Dendritic cell treated with granulocyte-macrophage colony-stimulating factor and Interleukin-4, amounts not matched to agents 40 ng/mL and 50 ng/mL, for 4 days (primary cell): ENCODE results near the gene ANKFY1.
A peak's percentile ranks its signal among the peaks of the same experiment; 100 is the strongest.

ENCODE experiments used
- H3K27ac Mint-ChIP-seq: one replicate; pipeline ENCODE4 v1.8.0; 2022; ENCODE audit warnings: mild to moderate bottlenecking, mixed read lengths
- H3K27me3 Mint-ChIP-seq: one replicate; pipeline ENCODE4 v1.8.0; 2022; ENCODE audit warnings: mild to moderate bottlenecking, mixed read lengths
- H3K36me3 Mint-ChIP-seq: one replicate; pipeline ENCODE4 v1.8.0; 2022; ENCODE audit warnings: low read depth, mixed read lengths
- H3K4me1 Mint-ChIP-seq: one replicate; pipeline ENCODE4 v1.8.0; 2022; ENCODE audit warnings: low read depth, mixed read lengths
- H3K4me3 Mint-ChIP-seq: one replicate; pipeline ENCODE4 v1.8.0; 2022; ENCODE audit warnings: mild to moderate bottlenecking, moderate library complexity, mixed read lengths
- H3K9me3 Mint-ChIP-seq: one replicate; pipeline ENCODE4 v1.8.0; 2022; ENCODE audit warnings: mixed read lengths
- intact Hi-C: fragments of 100-400 bp; cut with micrococcal nuclease; formaldehyde crosslinking; loops from one replicate; pipeline ENCODE4 v1.15.0; 2022

Gene ANKFY1, protein sequence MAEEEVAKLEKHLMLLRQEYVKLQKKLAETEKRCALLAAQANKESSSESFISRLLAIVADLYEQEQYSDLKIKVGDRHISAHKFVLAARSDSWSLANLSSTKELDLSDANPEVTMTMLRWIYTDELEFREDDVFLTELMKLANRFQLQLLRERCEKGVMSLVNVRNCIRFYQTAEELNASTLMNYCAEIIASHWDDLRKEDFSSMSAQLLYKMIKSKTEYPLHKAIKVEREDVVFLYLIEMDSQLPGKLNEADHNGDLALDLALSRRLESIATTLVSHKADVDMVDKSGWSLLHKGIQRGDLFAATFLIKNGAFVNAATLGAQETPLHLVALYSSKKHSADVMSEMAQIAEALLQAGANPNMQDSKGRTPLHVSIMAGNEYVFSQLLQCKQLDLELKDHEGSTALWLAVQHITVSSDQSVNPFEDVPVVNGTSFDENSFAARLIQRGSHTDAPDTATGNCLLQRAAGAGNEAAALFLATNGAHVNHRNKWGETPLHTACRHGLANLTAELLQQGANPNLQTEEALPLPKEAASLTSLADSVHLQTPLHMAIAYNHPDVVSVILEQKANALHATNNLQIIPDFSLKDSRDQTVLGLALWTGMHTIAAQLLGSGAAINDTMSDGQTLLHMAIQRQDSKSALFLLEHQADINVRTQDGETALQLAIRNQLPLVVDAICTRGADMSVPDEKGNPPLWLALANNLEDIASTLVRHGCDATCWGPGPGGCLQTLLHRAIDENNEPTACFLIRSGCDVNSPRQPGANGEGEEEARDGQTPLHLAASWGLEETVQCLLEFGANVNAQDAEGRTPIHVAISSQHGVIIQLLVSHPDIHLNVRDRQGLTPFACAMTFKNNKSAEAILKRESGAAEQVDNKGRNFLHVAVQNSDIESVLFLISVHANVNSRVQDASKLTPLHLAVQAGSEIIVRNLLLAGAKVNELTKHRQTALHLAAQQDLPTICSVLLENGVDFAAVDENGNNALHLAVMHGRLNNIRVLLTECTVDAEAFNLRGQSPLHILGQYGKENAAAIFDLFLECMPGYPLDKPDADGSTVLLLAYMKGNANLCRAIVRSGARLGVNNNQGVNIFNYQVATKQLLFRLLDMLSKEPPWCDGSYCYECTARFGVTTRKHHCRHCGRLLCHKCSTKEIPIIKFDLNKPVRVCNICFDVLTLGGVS

DNA sequence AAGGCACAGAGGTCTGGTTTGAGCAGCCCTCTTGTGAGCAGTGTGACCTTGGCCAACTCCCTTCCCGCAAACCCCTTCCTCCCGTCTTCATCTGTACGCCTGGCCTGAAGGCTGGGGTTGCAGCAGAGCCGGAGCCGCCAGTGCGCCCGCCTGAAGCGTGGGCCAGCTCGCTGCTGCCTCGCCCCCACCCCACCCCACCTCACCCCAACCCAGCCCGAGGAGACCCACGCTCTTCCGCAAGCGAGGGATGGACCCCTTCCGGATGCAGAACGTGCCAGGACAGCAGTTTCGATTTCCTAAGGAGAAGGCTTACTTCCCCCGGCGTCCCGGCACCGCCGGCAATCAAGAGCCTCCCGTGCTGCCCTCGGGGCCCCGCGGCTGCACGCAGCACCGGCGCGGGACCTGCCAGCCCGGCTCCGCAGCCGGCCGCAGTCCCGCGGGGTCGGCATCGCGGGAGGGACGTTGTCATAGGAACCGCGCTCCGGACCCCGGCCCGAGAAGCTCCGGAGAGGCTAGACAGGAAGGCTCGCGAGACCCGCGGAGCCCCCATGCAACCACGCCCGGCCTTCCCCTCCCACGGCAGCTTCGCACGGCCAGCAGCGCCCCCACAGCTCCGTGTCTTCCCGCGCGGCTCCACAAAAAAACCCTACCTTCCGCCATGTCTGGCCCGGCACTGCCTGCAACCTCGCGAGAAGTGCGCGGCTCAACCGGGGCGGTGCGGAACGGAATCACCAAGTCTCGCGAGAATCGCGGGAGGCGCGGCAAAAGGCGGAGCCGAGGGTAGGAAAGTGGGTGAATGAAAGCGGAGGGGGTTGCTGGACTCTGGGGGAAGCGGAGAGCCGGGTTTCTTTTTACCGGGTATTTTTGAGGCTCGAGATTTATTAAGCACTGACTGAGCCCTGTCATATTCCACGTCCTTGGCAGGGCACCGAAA, at the start of gene ANKFY1:
Gene ANKFY1, minus strand, starts transcription at position 698 of the 934 bp plus-strand sequence. Its CDS starts 38 bp downstream, at position 660.
- Mint-ChIP-seq H3K36me3 (peaks cover 51% of the 10 kb centered on the region), H3K27me3 (no peaks in the 10 kb centered on the region), H3K9me3 (peaks cover 10% of the 10 kb centered on the region), H3K27ac (peak within 1 kb of the TSS; percentile 84), H3K4me3 (peak within 1 kb of the TSS; percentile 83), H3K4me1 (peaks cover 28% of the 10 kb centered on the region)
- intact Hi-C loops, result loop anchor here (5.0 kb wide), 1 partner anchor 104 kb away; the partner anchor contains the start of gene UBE2G1

DNA sequence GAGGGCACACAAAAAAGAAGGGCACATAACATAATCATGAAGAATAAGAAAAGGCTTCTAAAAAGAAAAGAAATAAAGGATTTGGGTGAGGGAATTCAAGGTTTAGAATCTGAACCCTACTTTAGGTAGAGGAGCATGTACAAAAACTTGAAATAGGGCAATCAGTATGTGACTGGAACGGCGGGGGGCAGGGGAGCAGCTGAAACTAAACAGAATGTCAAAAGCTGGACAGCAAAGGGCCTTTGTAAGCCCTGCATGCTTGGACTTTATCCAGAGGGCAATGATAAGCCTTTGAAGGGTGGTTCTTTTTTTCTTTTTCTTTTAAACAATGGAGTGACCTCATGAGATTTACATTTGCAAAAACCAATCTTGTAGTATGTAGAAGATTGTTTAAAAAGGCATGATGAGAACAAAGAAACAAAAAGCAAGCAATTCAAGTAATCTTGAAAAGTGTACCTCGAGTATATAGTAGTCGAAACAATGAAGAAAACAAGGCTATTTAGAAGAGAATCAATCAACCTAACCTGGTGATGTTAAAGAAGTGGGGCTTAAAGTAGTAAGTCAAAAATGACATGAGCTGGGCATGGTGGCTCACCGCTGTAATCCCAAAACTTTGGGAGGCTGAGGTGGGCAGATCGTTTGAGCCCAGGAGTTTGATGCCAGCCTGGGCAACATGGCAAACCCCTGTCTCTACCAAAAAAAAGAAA, 46.7 kb upstream of the ANKFY1 start:
- no peak overlapping the region for H3K27ac Mint-ChIP-seq
- H3K9me3 Mint-ChIP-seq, result no peaks in the 10 kb centered on the region
- peaks cover 42% of the 10 kb centered on the region for H3K4me1 Mint-ChIP-seq
- no peaks in the 10 kb centered on the region for H3K27me3 Mint-ChIP-seq
- intact Hi-C loops, result no loop called here
- peaks cover 25% of the 10 kb centered on the region for H3K36me3 Mint-ChIP-seq
- no peak overlapping the region for H3K4me3 Mint-ChIP-seq

DNA sequence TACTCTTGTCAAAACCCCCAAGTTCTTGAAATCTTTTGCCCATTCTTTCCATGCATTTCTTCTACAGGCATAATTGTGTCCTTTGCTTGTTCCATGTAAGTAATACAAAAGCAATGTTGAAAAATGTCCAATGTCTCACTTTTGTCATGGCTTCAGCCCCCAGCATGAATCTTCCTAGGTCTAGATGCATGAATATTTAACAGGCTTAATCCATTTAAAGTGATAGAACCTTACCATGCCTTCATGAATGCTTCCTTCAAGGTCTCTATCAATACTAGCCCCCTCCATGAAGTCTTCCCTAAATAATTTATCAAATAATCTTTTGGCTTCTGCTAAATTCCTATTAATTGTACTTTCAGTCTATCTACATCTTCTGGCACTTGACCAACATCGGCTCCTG, 46.1 kb upstream of the ANKFY1 start:
- Mint-ChIP-seq H3K36me3 (peaks cover 28% of the 10 kb centered on the region), H3K9me3 (no peaks in the 10 kb centered on the region), H3K27ac (no peak overlapping the region), H3K4me3 (no peak overlapping the region), H3K27me3 (no peaks in the 10 kb centered on the region), H3K4me1 (peaks cover 39% of the 10 kb centered on the region)
- intact Hi-C loops, result loop anchor here (10.0 kb wide), 2 partner anchors 55 to 95 kb away; partner anchors contain the start of gene UBE2G1

DNA sequence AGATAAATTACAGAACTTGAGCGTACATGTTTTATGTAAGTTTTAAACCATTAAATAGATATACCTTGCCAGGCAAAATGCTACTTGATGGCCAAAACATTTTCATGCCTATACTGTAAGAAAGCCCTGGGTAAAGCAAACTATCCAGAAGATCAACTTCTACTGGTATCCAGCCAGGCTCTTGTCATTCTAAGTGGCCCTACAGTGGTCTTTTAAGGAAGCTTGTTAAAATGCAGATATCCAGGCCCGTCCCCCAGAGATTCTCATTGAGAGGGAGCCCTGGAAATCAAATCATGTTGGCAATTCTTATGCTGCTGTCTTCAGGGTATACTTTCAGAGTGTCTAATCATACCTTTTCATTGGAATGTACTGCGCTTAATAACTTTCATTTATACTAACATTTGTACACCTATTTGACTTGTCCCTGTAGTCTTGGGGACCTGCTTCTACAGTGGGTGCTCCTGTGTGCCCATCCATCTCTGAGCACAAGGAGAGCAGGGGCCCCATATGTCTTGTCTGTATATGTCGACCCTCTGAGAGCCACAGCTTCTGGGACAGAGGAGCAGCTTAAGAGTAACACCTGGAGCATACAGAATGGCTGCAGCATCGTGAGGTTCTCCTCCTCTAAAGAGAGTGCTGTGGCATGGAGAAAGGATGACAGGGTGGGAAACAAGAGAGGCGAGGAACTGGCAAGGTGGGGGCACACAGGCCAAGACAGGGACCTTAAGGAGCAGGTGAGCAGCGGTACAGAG, 43.6 kb upstream of the ANKFY1 start:
- Mint-ChIP-seq H3K4me3 (no peak overlapping the region), H3K4me1 (peaks cover 14% of the 10 kb centered on the region), H3K27ac (no peak overlapping the region), H3K9me3 (no peaks in the 10 kb centered on the region), H3K36me3 (peaks cover 31% of the 10 kb centered on the region), H3K27me3 (no peaks in the 10 kb centered on the region)
- intact Hi-C loops, result loop anchor here (10.0 kb wide), 2 partner anchors 57 to 97 kb away; partner anchors contain the start of gene UBE2G1

DNA sequence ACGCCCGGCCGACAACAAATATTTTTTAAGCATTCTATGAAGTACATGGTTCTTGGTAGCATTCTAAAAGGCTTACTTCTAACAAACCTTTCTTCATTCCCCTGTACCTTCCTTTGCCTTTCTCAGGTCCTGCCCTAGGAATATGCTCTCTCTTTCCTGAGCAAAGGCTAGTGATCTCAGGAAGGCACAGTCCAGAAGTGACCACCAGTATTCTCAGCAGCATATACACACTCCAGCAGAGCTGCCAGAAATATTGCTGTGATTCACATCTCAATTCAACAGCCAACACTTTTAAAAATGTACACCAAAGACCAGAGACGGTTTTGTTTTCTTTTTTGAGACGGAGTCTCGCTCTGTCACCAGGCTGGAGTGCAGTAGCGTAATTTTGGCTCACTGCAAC, 41.4 kb upstream of the ANKFY1 start:
- intact Hi-C loops, result loop anchor here (10.0 kb wide), 2 partner anchors 60 to 100 kb away; partner anchors contain the start of gene UBE2G1
- no peak overlapping the region for H3K27ac Mint-ChIP-seq
- no peak overlapping the region for H3K4me3 Mint-ChIP-seq
- peaks cover 51% of the 10 kb centered on the region for H3K36me3 Mint-ChIP-seq
- no peaks in the 10 kb centered on the region for H3K9me3 Mint-ChIP-seq
- H3K4me1 Mint-ChIP-seq, result peaks cover 3% of the 10 kb centered on the region
- H3K27me3 Mint-ChIP-seq, result no peaks in the 10 kb centered on the region

DNA sequence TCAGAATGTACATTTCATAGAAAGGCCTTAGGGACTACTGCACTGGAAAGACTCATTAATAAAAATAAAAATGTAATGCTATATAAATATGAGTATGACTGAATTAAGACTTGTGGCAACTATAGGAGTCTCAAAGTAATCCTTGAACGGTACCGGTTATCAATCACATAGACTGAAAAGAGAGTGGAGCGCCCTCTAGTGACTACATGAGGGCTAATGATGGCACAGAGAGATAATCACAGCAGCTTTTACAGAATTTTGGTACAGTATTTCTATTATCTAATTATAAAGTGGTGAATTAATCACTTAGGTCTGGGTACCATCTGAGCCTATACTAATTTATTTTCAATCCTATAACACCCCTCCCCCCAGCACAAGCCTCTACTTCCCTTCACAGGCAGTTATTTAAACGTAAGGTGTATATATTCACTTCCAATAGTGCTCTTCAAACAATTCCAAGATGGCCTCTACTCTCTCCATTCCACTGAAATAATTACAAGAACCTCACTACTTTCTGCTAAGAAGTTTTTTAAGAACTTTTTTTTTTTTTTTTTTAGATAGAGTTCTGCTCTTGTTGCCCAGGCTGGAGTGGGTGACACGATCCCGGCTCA, 40.7 kb upstream of the ANKFY1 start:
- Mint-ChIP-seq H3K9me3 (no peaks in the 10 kb centered on the region), H3K4me1 (no peaks in the 10 kb centered on the region), H3K4me3 (no peak overlapping the region), H3K36me3 (peaks cover 55% of the 10 kb centered on the region), H3K27me3 (no peaks in the 10 kb centered on the region), H3K27ac (no peak overlapping the region)
- intact Hi-C loops, result loop anchor here (1.0 to 10.0 kb wide), 3 partner anchors 60 to 100 kb away; partner anchors contain the start of gene UBE2G1

DNA sequence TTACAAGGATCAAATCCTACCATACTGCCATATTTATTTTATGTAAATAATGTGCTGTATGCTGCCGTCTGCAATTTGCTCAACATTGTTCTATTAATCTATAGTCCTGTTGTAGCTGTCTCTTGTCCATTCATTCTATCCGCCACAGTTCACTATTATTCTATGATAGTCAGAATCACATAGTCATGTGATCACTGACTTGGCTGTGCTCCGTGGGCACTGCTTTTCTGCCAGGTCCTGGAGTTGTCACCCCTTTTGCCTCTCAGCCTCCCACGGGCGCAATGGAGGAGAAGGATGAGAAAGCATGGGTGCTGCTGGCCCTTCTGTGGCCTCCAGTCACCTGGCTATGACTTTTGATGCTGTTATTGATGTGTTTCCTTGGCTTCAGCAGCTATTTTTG, 37.3 kb upstream of the ANKFY1 start:
- Mint-ChIP-seq H3K36me3 (peaks cover 59% of the 10 kb centered on the region), H3K9me3 (no peaks in the 10 kb centered on the region), H3K27ac (no peak overlapping the region), H3K4me3 (no peak overlapping the region), H3K4me1 (no peaks in the 10 kb centered on the region), H3K27me3 (no peaks in the 10 kb centered on the region)
- intact Hi-C loops, result loop anchor here (10.0 kb wide), 2 partner anchors 64 to 104 kb away; partner anchors contain the start of gene UBE2G1

DNA sequence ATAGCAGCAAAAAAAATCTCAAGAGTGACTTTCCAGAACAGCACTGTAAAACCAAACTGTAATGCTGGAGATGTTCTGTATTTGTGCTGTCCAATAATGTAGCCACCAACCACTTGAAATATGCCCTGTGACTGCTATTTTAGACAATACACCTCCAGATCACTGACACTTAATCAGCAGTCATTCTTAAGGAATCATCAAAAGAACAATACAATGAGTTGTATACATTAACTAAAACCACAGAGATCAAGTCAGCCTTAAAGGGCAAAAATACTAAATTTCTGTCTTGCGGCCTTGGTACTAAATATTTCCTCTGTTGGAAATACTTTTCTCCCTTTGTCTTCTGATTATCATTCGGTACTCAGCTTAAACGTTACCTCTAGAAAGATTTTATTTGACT, 33.6 kb upstream of the ANKFY1 start:
- Mint-ChIP-seq H3K4me3 (no peak overlapping the region), H3K9me3 (no peaks in the 10 kb centered on the region), H3K27ac (no peak overlapping the region), H3K36me3 (peaks cover 71% of the 10 kb centered on the region), H3K4me1 (peaks cover 8% of the 10 kb centered on the region), H3K27me3 (no peaks in the 10 kb centered on the region)
- intact Hi-C loops, result no loop called here

DNA sequence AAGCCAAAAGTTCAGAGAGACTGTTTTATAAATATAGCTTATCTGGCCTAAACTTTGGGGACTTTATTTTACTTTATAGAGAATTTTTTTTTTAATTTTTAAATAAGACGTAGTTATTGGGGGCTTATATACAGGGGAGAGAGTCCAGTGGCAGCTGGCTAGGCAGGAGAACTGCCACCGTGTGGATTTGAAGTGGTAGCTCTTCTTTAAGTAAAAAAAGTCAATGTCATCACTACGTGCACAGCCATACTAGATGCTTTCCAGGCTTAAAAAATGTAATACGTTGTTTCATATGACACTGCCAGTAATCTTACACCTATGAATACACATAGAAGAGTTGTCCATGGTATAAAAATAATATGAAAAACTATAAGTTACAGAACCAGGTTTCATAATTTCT, 31.9 kb upstream of the ANKFY1 start:
- Mint-ChIP-seq H3K9me3 (no peaks in the 10 kb centered on the region), H3K36me3 (peaks cover 67% of the 10 kb centered on the region), H3K27ac (no peak overlapping the region), H3K4me1 (peaks cover 8% of the 10 kb centered on the region), H3K4me3 (no peak overlapping the region), H3K27me3 (no peaks in the 10 kb centered on the region)
- intact Hi-C loops, result no loop called here

DNA sequence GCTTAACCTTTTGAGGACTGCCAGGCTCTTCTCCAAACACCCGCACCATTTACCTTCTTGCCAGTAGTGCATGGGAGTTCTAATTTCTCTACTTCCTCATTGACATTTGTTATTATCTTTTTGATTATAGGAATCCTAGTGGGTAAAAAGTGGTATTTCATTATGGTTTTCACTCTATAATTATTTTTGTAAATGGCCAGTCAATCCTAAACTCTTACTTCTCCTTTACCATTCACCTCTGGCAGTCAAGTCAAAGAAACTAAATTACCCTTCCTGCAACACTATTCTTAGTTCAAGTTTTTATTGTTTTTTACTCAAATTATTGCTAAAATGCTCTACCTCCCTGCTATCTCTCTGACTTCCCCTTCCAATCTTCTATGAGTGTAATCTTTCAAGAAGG, 29.8 kb upstream of the ANKFY1 start:
- Mint-ChIP-seq H3K4me3 (no peak overlapping the region), H3K9me3 (no peaks in the 10 kb centered on the region), H3K27me3 (no peaks in the 10 kb centered on the region), H3K27ac (peak overlapping the region; percentile 53), H3K4me1 (peaks cover 8% of the 10 kb centered on the region), H3K36me3 (peaks cover 68% of the 10 kb centered on the region)
- intact Hi-C loops, result no loop called here

DNA sequence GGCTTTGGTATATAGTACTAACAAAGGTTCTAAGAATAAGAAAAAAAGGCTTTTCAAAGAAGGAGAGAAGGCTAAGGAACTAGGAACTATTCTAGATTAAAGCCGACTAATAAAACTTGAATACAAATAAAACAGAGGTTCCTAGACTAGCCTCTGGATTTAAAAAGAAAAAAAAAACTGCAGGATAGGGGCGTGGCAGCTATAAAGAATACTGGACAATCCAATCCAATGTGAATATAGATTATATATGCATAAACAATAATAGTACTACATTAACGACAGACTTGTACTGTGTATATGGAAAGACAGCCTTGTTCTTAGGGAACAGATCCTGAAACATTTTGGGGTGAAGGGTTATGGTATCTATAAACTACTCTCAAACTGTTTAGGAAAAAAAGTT, 23.9 kb upstream of the ANKFY1 start:
- H3K4me1 Mint-ChIP-seq, result no peaks in the 10 kb centered on the region
- H3K27me3 Mint-ChIP-seq, result no peaks in the 10 kb centered on the region
- intact Hi-C loops, result no loop called here

More for the DNA sequence above, 23.9 kb upstream of the ANKFY1 start:
- peaks cover 75% of the 10 kb centered on the region for H3K36me3 Mint-ChIP-seq
- no peaks in the 10 kb centered on the region for H3K9me3 Mint-ChIP-seq
- no peak overlapping the region for H3K27ac Mint-ChIP-seq
- no peak overlapping the region for H3K4me3 Mint-ChIP-seq
